A172 (cell line): ENCODE data around the gene LMAN1. TPM values are rescaled to one million over a fixed set of nuclear protein-coding genes. Genes with fewer than 3 reads are reported as not detected.
A peak's percentile ranks its signal among the peaks of the same experiment; 100 is the strongest.

ENCODE experiments used
- DNase-seq: peaks from one replicate; pipeline ENCODE4 v3.0.0-alpha.2; 2015; ENCODE audit warnings: low spot score
- total RNA-seq: library from RNA; depleted of rRNA; stranded (reverse); fragments of >200 nt; shearing (Covaris generic); gene quantifications from 2 replicates; pipeline ENCODE4 v1.2.3, GENCODE V29; 2014; rRNA removed

LMAN1 gene, protein sequence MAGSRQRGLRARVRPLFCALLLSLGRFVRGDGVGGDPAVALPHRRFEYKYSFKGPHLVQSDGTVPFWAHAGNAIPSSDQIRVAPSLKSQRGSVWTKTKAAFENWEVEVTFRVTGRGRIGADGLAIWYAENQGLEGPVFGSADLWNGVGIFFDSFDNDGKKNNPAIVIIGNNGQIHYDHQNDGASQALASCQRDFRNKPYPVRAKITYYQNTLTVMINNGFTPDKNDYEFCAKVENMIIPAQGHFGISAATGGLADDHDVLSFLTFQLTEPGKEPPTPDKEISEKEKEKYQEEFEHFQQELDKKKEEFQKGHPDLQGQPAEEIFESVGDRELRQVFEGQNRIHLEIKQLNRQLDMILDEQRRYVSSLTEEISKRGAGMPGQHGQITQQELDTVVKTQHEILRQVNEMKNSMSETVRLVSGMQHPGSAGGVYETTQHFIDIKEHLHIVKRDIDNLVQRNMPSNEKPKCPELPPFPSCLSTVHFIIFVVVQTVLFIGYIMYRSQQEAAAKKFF
- total RNA-seq, result 70.6 and 85.8 TPM in 2 replicates

DNA sequence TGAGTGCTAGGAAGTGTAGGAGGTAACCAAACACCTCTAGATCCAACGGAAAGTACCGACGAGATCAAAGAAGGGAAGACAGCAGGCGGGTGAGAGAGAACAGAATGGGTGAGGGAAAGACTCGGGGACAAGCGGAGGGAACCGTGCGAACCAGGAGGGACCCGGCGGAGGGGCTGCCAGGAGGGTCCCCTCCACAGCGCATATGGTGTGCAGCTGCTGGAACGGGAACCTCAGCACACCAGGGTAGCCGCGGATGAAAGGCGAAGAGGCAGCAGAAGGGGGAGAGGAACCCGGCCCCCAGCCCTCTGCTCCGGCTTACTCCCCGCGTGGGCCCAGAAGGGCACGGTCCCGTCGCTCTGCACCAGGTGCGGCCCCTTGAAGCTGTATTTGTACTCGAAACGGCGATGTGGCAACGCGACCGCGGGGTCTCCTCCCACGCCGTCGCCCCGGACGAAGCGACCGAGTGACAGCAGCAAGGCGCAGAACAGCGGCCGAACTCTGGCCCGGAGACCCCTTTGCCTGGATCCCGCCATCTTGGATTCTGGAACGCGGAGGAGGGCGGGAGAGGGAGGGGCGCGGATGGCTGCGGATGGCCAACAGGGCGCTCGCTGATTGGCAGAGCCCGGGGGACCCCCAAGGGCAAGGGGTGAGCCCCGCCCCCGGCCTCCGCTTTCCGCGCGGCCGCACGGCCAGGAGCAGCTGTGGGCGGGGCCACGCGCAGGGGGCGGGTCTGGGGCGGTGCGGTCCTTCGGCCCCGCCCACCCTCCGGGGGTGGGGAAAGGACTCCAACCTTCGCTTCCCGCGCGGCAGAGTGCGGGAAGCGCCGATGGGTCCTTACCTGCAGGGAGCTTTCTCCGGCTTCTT is at the start of gene LMAN1:
TSS of gene LMAN1 (minus strand) at position 554 of the 864 bp plus-strand sequence. CDS start at position 533, 21 bp downstream.
- peak; percentile 76 for DNase-seq

DNA sequence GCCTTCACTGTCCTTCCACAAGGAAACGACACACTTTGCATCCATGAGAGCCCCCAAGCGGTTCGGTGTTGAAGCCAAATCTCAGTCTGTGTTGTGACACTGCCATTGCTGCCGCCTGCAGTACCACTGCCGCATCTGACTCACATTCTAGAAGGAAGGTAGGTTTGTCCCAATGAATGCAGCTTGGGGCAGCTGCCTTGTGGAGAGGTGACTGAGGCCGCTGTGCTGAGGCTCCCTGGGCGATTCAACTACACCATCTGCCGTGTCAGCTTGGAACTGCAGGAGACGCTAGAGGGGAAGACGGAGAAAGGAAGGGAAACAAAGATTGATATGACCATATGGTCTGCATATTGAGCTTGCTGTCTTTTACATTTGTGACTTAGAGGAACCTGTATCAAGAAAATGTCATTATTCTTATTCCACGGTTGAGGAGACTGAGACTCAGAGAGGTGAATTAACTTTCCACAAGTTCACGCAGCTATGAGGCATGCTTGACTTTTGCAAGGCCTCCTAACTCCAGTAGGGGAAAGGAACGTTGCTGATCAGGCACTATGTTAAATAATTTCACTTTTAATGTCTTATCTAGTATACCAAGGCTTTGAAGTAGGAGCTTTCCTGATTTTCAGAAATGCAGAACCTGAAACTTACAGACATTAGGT is 43.5 kb upstream of the LMAN1 start:
- DNase-seq, result peak; percentile 68

DNA sequence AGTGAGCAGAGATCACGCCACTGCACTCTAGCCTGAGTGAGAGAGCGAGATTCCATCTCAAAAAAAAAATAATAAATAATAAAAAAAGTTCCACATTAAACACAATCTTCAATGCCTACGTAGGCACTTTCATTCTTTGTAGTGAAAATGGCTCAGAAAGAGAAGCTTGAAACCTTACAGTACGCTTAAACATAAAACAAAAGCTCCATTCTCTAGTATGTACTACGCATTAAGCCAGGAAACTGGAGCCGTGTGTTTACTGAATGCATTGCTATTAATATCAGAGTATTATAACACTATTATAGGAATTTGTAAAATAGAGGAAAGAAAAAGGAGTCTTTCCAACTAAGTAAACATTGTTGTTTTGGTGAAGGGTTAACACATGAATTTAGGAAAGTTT is 41.3 kb upstream of the LMAN1 start:
- DNase-seq, result no peak

DNA sequence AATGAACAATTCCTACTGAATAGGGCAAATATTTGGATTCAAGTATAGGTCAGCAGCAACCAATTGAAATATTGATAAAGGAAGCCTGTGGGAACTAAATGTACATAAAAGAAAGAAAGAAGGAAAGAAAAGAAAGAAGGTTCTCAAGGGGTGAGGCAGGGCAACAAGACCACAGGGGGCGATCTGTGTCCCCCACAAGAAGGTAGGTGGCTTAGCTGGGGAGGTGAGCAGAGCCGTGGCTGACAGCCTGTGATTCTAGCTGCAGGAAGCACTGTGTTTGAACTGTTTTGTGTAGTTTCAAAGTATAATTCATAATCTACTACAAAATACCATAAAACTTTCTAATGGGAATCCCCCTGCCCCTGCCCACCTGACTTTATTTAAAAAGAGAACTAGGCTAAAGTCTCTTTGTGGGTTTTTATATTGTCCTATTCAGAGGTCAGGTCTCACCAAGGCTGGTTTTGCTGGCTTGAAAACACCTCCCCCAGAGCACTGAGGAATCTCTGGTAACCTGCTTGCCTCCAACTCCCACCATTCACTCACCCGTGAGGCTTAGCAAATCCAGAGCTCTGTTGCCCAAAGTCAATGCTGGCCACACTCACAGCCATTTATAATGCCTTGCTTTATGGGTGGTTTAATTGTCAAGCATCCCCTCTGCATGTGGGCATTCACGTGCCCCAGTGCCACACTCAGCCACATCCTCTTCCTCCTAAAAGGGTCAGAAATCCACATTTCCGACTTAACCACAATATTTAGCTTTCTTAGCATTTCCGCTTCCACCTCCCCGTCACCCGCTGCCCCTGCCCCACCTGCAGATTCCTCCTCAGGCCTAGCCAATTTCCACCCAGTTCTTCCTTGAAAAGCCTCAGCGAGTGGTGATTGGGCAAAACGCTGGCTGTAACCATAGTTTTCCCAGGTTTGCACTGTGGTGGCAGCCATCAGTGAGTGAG is 36.4 kb upstream of the LMAN1 start:
- DNase-seq, result no peak

DNA sequence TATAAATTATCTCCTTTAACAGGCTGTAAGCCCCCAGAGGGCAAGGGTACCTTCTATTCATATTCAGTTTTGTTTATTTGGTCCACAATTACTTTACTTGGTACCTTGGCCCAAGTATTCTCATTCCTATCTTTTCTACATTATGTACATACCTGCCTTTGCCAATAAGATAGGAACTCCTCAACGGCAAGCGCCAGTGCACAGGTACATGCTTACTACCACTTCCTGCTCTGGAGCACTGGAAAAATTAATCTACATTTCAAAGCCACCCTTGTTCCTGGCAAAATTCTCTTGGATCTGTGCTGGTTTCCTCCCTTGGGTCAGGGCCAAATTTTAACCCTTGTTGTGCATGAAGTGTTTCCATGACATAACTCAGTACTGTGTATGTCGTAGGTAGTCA is 34.3 kb upstream of the LMAN1 start:
- DNase-seq, result no peak

DNA sequence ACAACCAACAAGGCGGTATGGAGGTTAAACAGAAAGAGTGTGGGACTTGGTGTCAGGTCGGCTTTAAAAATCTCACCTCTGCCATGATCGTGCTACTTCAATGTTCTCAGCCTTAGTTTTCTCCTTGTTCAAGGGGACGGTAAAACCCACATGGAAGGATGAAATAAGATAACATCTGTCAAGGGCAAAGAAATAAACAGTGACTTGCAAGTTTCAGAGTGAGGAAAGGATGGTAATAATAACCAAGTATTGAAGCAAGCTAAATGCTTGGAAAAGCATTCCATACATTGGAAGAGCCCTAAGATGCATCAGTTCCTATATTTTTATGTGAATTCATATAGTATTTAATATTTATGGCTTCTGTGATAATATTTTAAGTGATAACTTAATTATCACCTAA is 29.8 kb upstream of the LMAN1 start:
- no peak for DNase-seq

DNA sequence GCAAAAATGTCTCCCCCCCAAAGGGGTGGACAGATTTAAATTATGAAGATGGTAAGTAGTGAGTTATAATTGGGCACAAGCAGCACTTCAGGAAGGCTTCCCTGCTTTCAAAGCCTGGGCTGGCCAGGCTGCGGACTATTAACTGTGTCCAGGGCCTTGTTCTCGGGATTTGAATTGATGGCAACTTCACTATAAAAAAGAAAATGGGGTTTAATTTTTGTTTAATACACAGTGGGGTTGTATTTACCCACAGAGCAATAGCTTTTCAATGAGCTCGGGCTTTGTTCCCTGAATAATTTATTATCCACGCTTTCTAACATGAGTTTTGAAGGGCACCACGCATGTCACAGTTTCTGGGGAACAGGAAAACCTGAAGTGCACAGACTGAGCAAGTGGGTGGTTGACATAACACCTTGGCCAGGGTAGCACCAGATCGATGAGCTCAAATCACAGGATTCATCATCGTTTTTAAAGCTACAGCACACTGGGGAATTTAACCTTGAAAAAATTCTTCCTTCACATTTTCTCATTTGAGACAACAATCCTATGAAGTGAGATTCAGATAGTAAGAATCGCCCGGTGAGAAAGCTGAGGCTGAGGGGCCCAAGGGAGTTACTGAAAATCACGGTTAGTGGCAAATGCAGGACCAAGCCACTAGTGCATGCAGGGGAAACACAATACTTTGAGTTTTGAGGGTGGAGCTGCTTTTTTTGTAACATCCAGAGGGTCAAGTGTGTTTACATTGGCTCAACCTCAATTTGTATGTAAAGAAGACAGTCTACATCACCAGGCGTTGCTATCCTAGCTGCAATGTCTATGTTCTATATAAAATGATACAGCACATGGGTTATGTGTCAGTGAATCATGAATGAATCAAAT is 28.9 kb upstream of the LMAN1 start:
- DNase-seq, result no peak

DNA sequence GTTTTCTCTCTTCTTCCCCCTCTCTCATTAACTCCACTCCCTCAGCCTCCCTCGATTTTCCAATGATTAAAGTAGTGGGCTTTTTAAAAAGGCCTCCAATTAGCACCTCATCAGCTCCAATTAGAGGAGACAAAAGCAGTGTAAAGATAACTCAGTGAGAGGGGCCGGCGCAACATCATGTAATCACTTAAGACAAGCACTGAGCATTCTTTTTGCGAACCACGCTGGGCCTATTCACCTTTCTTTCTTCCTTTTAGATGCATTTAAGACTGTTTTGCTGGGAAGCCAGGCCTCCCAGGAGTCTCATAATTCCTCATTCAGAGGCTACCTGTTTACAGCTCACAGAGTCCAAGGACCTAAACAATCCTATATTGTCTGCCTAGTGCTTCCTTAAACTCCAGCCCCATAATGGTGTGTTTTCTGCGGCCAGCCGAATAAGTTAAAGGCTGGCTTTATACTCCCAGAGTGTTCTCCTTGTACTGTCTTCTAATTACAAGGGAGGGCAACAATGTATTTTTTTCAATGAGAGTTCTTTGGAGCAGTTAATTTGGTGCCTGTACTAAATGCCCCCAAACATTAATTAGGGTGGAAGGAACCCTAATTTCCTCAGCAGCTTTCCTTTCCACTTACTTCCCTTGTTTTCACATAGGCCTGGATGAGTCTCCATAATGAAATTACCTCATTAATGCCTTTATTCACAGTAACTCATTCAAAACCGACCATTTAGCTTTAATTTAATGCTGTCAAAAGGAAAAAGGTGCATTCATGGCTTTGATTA is 28.0 kb upstream of the LMAN1 start:
- DNase-seq, result no peak

DNA sequence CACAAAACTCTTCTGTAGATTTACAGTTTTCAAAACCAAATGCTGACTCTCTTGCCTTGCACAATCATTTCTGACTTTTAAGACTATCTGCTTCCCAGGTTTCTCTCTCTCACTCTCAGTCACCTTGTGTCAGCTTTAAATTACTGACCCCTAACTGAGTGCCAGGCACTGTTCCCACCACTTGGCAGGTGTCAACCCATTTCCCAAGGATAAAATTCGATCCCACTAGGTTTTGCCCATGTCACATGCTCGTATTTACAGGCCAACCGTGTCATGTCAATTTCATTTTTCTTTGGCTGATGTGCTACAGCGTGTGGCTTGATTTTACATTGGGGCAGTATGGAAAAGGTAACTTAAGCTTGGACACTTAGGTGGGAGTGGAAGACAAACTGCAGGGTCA is 26.1 kb upstream of the LMAN1 start:
- DNase-seq, result no peak

DNA sequence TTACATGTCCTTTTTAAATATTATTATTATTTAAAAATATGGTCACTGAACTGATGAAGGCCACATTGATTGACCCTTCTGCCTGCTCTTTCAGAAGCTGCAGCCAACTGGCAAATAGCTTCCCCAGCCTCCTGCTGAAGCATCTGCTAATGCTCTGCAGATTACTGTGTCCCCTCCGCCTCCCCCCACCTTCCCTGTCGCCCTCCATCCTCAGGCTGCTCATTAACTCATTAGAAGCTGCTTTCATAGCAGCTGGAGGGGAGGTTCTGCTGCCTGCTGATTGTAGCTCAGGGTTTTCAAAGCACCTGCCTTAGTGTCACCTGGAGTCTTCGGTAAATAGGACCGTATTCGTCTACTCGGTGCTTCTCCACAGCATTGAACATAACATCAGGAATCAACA is 24.8 kb upstream of the LMAN1 start:
- no peak for DNase-seq

DNA sequence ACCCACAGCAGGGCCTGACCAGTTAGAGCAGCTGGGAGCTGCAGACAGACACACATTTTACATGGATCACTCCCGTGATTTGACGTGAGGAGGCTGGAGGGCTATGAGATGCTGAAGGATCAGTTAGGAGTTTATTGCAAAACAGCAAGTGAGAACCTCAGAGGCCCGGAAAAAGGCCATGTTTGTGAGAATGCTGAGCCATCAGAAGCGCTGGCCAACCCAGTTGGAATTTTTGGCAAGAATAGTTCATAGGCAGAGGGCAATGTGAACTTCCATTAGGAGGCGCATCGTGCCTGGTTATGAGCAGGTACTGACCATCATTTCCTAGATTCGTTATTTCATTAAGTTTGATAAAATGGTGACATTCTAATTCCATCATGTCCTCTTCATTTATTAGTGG is 23.3 kb upstream of the LMAN1 start:
- no peak for DNase-seq

DNA sequence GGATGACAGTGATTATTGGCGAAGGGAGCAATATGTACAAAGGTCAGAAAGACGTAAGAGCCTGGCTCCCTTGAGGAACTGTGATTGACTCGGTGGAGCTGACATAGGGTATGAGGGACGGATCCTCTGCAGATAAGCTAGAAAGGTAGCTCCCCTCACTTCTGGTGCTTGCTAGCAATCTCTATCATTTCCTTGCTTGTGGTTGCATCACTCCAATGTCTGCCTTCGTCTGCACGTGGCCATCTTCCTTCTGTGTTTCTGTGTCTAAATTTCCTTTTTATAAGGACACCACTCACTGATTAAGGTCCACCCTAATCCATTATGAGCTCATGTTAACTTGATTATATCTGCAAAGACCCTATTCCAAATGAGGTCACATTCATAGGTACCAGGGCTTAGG is 22.9 kb upstream of the LMAN1 start:
- DNase-seq, result no peak

DNA sequence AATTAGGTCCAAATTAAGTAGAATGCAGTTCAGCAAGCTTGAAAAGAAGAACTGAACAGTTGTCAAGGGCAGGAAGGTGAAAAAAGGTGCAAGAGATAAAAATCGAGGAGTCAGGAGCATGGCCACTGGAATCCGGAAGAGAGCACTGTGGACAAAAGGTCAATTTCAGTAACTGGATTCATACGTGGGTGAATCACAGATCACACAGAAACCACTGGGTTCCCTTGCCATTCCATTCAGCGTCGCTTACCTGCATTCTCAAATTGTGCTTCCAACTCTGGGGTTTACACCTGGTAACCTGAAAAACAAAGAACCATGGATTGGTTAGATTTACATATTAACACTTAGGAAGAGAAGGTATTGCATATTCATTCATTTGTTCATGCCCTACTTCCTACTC is 21.6 kb upstream of the LMAN1 start:
- no peak for DNase-seq

DNA sequence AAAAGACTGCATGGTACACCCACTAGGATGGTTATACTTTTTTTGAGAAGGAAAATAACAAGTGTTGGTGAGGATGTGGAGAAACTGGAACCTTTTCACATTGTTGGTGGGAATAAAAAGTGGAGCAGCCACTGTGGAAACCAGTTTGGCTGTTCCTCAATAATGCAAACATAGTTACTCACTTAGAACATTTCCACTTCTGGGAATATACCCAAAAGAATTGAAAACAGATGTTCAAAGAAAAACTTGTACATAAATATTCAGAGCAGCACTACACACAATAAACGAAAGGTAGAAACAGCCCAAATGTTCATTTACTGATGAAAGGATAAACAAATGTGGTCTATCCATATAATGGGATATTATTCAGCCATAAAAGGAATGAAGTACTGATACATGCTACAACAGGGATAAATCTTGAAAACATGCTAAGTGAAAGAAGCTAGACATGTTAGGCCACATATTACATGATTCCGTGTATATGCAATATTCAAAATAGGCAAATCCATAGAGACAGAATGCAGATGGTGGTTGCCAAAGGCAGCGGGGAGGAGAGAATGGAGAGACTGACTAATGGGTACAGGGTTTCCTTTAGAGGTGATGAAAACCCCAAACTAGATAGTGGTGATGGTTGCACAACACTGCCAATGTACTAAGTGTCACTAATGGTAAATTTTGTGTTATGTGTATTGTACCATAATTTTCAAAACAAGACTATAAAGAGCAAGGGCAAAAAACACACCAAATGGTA is 20.9 kb upstream of the LMAN1 start:
- DNase-seq, result no peak

DNA sequence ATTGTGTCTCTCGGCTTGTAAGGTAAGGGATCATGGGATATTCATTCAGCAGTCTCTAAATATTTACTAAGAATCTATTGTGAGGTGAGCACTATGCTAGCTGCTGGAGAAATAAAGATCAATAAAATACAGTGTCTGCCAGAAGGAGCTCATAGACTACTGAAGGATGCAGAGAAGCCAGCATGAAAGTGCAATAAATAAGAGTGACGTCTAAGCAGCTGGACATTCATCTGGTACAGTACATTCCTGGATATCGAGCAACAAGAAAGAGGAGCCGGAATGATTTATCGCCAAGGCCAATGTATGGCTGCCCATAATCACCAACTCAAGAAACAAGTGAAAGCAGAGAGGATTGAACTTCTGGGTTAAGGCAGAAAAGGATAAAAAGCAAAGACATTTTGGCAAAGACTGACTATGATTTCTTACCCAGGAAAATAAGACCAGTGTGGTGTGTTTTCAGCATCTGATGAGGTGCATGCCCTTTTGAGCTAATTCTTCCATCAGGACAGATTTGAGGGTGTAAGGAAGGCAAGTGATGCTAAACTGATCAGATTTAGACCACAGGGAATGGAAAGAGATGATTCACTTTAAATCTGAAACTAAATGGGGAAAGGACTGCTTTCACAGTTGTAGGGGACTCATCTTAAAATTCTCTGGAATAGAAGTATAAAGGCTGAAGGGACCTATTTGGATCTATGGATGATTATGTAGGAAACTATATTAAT is 18.7 kb upstream of the LMAN1 start:
- DNase-seq, result no peak

DNA sequence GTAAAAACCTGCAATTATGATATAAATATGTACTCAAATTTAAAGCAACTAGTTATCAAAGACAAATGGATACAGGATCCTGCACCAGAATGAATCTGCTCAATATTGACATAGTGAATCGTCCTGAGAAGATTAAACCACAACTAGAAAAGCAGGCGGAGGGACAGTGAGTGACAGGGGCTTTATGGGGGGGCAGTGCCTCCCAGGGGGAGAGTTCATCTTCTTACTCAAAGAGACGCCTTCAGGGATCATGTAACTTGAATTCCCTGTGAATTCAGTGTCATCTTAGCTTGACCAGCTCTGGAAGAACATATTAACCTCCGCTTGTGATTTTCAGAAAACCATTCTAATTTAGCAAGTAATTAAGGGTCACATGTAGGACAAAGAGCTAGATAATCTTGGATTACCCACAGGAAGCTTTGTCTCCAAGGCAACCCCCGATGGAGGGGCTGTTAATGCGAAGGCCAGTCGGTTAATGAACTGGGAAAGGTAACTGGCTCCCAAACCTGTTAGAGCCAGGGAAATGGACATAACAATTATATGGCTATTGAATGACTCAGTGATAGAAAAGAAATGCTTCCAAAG is 17.4 kb upstream of the LMAN1 start:
- no peak for DNase-seq

DNA sequence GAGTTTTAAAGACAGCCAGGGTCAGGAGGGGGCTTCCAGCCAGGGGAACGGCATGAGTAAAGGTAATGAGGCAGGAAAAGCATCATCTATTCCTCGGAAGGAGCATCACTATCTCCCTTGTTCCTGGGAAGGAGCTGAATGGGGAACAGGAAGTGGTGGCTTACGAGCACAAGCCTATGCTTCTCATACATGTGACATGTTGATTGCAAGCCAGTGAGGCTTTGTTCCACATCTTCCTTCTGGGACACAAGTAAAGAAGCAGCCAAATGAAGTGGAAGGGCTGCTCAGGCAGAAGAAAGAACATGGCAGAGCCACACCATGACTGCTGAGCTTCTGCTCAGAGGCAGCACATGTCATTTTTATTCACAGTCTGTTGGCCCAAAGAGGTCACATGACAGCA is 15.1 kb upstream of the LMAN1 start:
- no peak for DNase-seq
